ENCODE results near the gene MCOLN3.
A peak's percentile ranks its signal among the peaks of the same experiment; 100 is the strongest.
"Not testable (repeated sequence)": the region's sequence is repeated elsewhere in the genome, so short reads cannot be mapped to it uniquely, and the experiment has no call there.

MCOLN3 gene

GRCh38 chr1:84995484-84996334 is 52.6 kb downstream of the MCOLN3 start:
- H3K27me3 Mint-ChIP-seq: no peaks in the 10 kb centered on the region
- H3K4me3 Mint-ChIP-seq: peak overlapping the region; percentile 87
- H3K36me3 Mint-ChIP-seq: peaks cover 9% of the 10 kb centered on the region
- H3K4me1 Mint-ChIP-seq: peaks cover 45% of the 10 kb centered on the region
- DNase-seq (ENCODE audit: low spot score in 2 of 2) (no peak), ATAC-seq (ENCODE audit: low read depth) (peak; percentile 61)
- no peaks in the 10 kb centered on the region for H3K9me3 Mint-ChIP-seq
- peak overlapping the region; percentile 85 for H3K27ac Mint-ChIP-seq

DNA sequence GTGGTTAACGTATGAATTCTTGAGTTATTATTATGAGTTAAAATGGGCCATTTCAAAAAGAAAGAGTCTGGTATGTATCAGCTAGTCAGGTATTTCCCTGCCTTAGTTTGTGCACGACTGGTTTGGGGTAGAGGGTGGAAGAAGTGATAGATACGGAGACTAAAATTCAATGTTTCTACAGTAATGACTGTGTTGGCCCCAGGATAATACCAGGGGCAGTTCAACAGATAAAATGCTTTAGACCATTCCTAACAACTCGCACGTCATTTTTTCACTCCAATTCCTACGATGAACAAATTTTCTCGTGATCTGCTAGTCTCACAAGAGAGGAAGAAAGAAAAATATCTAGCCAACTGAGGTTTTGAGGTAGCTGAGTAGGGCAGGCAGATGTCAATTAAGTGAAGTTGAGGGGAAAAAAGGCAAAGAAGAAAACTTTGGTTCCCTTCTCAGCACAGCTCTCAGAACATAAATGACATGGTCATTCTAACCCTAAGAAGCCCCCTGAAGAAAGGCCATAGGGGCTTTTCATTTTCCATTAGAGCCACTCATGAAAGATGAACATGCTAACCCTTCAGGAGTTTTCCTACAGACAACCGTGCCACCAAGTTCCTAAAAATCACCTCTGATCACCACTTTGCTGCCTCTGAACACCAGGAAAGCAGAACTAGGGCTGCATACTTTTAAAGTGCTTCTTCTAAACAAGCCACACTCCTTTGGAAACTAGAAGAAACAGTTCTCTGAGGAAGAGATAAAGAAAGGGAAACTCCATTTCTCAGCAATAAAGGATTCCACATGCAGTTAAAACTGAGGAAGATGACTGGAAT is 57.0 kb downstream of the MCOLN3 start:
- Mint-ChIP-seq H3K4me1 (peaks cover 48% of the 10 kb centered on the region), H3K9me3 (no peaks in the 10 kb centered on the region), H3K27me3 (no peaks in the 10 kb centered on the region), H3K36me3 (peaks cover 11% of the 10 kb centered on the region), H3K4me3 (peak overlapping the region; percentile 52), H3K27ac (peak overlapping the region; percentile 89)
- ATAC-seq (ENCODE audit: low read depth) (peak; percentile 36), DNase-seq (ENCODE audit: low spot score in 2 of 2) (no peak)

GRCh38 chr1:84988588-84988987 is 59.7 kb downstream of the MCOLN3 start:
- no peak for DNase-seq (ENCODE audit: low spot score in 2 of 2)
- peaks cover 29% of the 10 kb centered on the region for H3K36me3 Mint-ChIP-seq
- ATAC-seq (ENCODE audit: low read depth): peak; percentile 57
- H3K9me3 Mint-ChIP-seq: no peaks in the 10 kb centered on the region
- peak overlapping the region; percentile 35 for H3K4me3 Mint-ChIP-seq
- no peaks in the 10 kb centered on the region for H3K27me3 Mint-ChIP-seq
- peaks cover 53% of the 10 kb centered on the region for H3K4me1 Mint-ChIP-seq
- peak overlapping the region; percentile 32 for H3K27ac Mint-ChIP-seq

DNA sequence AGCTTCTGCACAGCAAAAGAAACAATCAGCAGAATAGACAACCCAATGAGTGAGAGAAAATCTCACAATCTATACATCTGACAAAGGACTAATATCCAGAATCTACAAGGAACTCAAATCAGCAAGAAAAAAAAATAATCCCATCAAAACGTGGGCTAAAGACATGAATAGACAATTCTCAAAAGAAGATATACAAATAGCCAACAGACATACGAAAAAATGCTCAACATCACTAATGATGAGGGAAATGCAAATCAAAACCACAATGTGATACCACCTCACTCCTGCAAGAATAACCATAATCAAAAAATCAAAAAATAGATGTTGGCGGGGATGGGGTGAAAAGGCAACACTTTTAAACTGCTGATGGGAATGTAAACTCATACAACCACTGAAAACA is 61.7 kb downstream of the MCOLN3 start:
- H3K27me3 Mint-ChIP-seq; DNase-seq (ENCODE audit: low spot score in 2 of 2); H3K9me3 Mint-ChIP-seq; ATAC-seq (ENCODE audit: low read depth): not testable (repeated sequence)
- H3K36me3 Mint-ChIP-seq: peaks cover 23% of the 10 kb centered on the region
- H3K4me1 Mint-ChIP-seq: peaks cover 39% of the 10 kb centered on the region
- H3K27ac Mint-ChIP-seq: peak overlapping the region; percentile 57
- H3K4me3 Mint-ChIP-seq: peak overlapping the region; percentile 50

- Mint-ChIP-seq H3K36me3 (peaks cover 35% of the 10 kb centered on the region), H3K27ac (peak overlapping the region; percentile 66), H3K4me1 (peaks cover 45% of the 10 kb centered on the region), H3K4me3 (peak overlapping the region; percentile 38), H3K9me3 (peaks cover 6% of the 10 kb centered on the region), H3K27me3 (no peaks in the 10 kb centered on the region)
- DNase-seq (ENCODE audit: low spot score in 2 of 2) (no peak), ATAC-seq (ENCODE audit: low read depth) (peak; percentile 71)
Observed at GRCh38 chr1:84985365-84985764, 62.9 kb downstream of the MCOLN3 start.

GRCh38 chr1:84982395-84982794 is 65.9 kb downstream of the MCOLN3 start:
- ATAC-seq (ENCODE audit: low read depth): no peak
- DNase-seq (ENCODE audit: low spot score in 2 of 2): no peak
- H3K36me3 Mint-ChIP-seq: peaks cover 51% of the 10 kb centered on the region
- no peaks in the 10 kb centered on the region for H3K27me3 Mint-ChIP-seq
- peaks cover 7% of the 10 kb centered on the region for H3K9me3 Mint-ChIP-seq
- H3K4me1 Mint-ChIP-seq: peaks cover 50% of the 10 kb centered on the region
- H3K4me3 Mint-ChIP-seq: no peak overlapping the region
- no peak overlapping the region for H3K27ac Mint-ChIP-seq

DNA sequence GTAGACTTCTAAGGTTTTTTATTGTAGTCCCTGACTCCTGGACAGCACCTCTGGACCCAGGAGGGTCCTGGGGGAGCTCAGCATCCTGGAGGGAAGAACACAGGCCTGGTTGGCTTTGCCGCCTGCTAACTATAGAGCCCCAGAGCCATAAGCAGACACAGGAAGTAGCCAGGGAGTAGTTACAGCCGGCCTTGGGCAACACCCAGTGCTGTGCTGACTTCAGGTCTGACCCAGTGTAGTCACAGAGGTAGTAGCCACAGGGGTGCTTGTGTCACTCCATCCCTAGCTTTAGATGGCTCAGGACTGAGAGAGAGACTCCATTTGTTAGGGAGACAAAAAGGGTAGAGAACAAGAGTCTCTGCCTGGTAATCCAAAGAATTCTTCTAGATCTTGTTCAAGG is 73.3 kb downstream of the MCOLN3 start:
- Mint-ChIP-seq H3K27ac (peak overlapping the region; percentile 64), H3K9me3 (peaks cover 4% of the 10 kb centered on the region), H3K4me3 (no peak overlapping the region), H3K27me3 (no peaks in the 10 kb centered on the region), H3K4me1 (peaks cover 63% of the 10 kb centered on the region), H3K36me3 (peaks cover 25% of the 10 kb centered on the region)
- DNase-seq (ENCODE audit: low spot score in 2 of 2) (no peak), ATAC-seq (ENCODE audit: low read depth) (no peak)

- Mint-ChIP-seq H3K9me3 (peaks cover 4% of the 10 kb centered on the region), H3K36me3 (peaks cover 20% of the 10 kb centered on the region), H3K27me3 (no peaks in the 10 kb centered on the region), H3K4me3 (no peak overlapping the region), H3K4me1 (peaks cover 56% of the 10 kb centered on the region), H3K27ac (peak overlapping the region; percentile 86)
- ATAC-seq (ENCODE audit: low read depth) (peak; percentile 50), DNase-seq (ENCODE audit: low spot score in 2 of 2) (no peak)
Observed at GRCh38 chr1:84973498-84974334, 74.6 kb downstream of the MCOLN3 start.

DNA sequence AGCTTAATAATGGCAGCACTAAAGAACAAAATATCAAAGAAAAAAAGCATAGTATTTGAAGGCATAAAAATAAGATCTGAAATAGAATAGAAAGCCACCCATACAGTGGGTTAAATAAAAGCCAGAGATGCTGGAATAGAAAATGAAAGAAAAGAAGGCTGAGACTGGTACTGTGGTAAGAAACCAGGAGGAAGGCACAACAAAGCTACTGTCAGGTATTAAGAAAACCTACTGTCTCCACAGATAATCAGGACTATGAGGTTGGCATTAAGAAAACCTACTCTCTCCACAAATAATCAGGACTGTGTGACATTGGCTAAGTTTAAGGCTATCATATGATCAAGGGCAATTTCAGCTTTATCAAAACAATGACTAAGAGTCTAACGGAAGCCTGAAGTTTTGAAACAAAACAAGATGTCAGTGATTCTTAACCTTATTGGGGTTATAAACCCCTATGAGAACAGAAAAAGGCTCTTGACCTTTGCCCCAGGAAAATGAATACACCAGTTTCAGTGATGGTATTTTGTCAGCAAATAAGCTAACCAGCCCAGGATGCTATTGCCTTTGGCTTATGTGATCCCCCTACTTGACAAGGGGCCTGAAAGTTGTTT is 75.8 kb downstream of the MCOLN3 start:
- DNase-seq (ENCODE audit: low spot score in 2 of 2) (no peak), ATAC-seq (ENCODE audit: low read depth) (peak; percentile 50)
- peaks cover 19% of the 10 kb centered on the region for H3K36me3 Mint-ChIP-seq
- peaks cover 51% of the 10 kb centered on the region for H3K4me1 Mint-ChIP-seq
- no peaks in the 10 kb centered on the region for H3K27me3 Mint-ChIP-seq
- H3K4me3 Mint-ChIP-seq: peak overlapping the region; percentile 76
- peaks cover 3% of the 10 kb centered on the region for H3K9me3 Mint-ChIP-seq
- H3K27ac Mint-ChIP-seq: peak overlapping the region; percentile 86

GRCh38 chr1:84971957-84972356 is 76.3 kb downstream of the MCOLN3 start:
- Mint-ChIP-seq H3K36me3 (peaks cover 16% of the 10 kb centered on the region), H3K27me3 (no peaks in the 10 kb centered on the region), H3K9me3 (no peaks in the 10 kb centered on the region), H3K4me1 (peaks cover 48% of the 10 kb centered on the region), H3K27ac (peak overlapping the region; percentile 86), H3K4me3 (peak overlapping the region; percentile 76)
- ATAC-seq (ENCODE audit: low read depth) (peak; percentile 75), DNase-seq (ENCODE audit: low spot score in 2 of 2) (no peak)

GRCh38 chr1:84969489-84970250 is 78.6 kb downstream of the MCOLN3 start:
- H3K4me3 Mint-ChIP-seq: no peak overlapping the region
- no peaks in the 10 kb centered on the region for H3K27me3 Mint-ChIP-seq
- no peaks in the 10 kb centered on the region for H3K9me3 Mint-ChIP-seq
- no peak for DNase-seq (ENCODE audit: low spot score in 2 of 2)
- H3K36me3 Mint-ChIP-seq: peaks cover 14% of the 10 kb centered on the region
- H3K27ac Mint-ChIP-seq: peak overlapping the region; percentile 84
- H3K4me1 Mint-ChIP-seq: peaks cover 34% of the 10 kb centered on the region
- ATAC-seq (ENCODE audit: low read depth): peak; percentile 30

DNA sequence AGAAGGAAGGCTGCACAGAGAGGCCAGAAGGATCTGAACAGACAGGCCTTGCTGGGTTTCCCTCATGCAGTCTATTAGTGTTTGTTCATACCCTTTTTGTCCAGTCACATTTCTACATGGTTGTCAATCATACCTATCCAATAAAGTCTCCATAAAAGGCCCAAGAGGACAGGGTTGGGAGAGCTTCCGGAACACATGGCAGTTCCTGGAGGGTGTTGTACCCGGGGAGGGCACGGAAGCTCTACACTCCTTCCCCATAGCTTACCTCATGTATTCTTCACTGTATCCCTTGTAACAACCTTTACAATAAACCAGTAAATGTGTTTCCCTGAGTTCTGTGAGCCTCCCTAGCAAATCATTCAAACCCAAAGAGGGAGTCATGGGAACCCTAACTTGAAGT is 79.4 kb downstream of the MCOLN3 start:
- Mint-ChIP-seq H3K36me3 (peaks cover 16% of the 10 kb centered on the region), H3K4me1 (peaks cover 29% of the 10 kb centered on the region), H3K9me3 (no peaks in the 10 kb centered on the region), H3K27me3 (no peaks in the 10 kb centered on the region), H3K4me3 (no peak overlapping the region), H3K27ac (no peak overlapping the region)
- ATAC-seq (ENCODE audit: low read depth) (no peak), DNase-seq (ENCODE audit: low spot score in 2 of 2) (no peak)

DNA sequence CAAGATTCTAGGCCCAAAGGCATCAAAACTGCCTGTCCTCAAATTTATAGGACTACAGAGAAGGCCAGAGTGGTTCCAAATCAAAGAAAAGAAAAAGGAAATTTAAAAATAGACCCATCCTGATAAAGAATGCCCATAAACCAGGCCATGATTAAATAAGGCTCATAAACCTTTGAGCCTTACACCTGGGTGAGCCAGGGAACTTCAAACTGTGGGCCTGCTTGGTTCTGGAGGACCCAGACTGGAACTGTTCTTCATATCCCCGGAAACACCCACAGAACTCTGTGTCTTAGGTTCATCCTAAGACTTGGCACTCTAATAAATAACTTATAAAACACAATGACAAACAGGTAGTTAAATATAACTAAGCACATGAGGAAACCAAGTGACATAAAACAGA is 80.2 kb downstream of the MCOLN3 start:
- Mint-ChIP-seq H3K4me3 (no peak overlapping the region), H3K9me3 (no peaks in the 10 kb centered on the region), H3K4me1 (peaks cover 25% of the 10 kb centered on the region), H3K27me3 (no peaks in the 10 kb centered on the region), H3K27ac (no peak overlapping the region), H3K36me3 (peaks cover 22% of the 10 kb centered on the region)
- ATAC-seq (ENCODE audit: low read depth): no peak
- DNase-seq (ENCODE audit: low spot score in 2 of 2): no peak

Measured in memory B cell (primary cell).